Endometrial microvascular endothelial cells (primary cell): ENCODE data around the gene ARID5B. TPM values are rescaled to one million over a fixed set of nuclear protein-coding genes. Genes with fewer than 3 reads are reported as not detected.
"Not testable (repeated sequence)": the region's sequence is repeated elsewhere in the genome, so short reads cannot be mapped to it uniquely, and the experiment has no call there.

ENCODE experiments used
- in situ Hi-C: cut with HindIII; loops from 2 replicates; pipeline ENCODE4 v1.10.0; 2017; ENCODE audit warnings: low sequenced_read_pairs, low pct_unique_long_range_greater_than_20kb; ENCODE audit errors: inconsistent ontology term
- total RNA-seq: library from RNA; depleted of rRNA; stranded (reverse); fragments of >200 nt; gene quantifications from one replicate; pipeline ENCODE4 v1.2.3, GENCODE V29; 2015; ENCODE audit errors: inconsistent ontology term

The ARID5B gene
- total RNA-seq, 1 donor from 2014 or later: 3.4 TPM

DNA sequence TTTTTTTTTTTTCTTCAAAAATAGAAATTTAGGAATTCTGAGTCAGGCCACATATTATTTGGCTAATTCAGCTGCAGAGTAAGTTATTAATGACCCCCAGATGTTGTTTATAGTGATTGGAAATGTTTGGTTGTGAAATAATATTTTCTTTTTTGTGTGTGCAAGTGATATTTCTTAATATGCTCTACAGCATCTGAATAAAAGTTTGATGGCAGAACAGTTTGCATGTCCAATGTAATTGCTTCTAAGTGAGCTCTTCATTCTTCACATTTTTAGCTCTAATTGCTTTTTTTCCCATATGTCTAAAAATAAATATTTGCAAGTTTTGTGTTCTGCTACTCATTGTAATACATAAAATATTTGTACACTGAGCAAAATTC lies 116.0 kb downstream of the ARID5B start:
- in situ Hi-C loops: no loop called here

DNA sequence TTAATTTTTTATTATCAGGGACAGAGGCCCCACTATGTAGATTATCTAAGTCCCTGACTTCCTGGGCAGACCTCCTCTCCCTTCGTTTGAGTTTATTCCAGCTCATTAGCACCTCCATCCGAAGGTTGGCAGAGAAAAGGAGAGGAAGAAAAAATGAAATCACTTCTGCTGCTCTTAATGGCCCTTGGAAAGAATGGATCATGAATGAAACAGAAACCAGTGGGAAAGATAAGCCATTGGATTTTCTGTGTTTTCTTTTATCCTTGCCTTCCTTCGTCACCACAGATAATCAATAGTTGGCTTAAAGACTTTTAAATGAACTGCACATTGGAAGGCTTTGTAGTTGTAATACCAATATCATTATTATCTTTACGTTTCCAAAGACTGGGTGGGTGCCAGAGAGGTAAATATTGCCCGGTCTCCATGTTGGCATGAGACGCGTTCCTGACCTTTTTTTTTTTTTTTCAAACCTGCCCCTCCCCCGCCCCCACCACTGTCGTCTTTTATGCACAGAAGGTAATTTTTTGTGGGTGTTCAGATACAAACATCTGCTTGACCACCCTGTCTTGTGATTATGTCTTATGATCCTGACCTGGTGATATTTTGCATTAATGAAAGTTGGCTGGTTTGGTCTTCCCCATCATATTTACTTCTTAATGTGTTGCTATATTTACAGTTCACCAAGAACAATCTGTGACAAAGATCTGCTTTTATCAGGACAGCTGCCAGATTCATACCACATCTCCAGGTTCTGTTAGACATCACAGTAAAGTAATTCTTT lies 116.8 kb downstream of the ARID5B start:
- in situ Hi-C loops: no loop called here

DNA sequence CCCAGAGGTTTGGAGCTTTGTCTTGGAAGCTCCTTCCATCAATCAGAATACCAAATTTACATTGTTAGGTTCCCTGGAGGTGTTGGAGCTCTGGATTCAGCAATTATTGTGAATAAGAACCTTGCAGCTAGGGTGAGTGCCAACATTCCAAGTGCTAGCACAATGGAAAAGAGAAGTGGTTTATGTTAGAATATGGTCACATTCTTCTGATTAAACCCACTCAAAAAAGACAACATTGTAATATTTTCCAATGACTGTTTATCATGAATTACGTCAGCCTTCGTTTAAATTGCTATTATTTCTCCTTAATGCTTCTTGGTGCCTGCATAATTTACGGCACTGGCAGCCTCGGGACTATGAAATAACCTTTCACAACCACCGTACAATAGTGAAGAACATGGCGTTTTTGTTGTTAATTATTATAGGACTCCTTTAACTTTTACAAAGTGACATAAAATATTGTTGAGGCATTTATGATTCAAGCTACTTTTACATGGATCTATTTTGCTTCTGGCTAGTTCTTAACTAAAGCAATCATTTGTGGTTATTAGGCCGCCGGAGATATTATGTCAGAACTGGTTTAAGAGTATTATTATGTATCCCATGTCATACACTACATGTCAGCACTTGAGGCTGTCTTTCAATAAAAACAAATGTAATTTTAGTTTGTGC lies 117.7 kb downstream of the ARID5B start:
- in situ Hi-C loops: no loop called here

DNA sequence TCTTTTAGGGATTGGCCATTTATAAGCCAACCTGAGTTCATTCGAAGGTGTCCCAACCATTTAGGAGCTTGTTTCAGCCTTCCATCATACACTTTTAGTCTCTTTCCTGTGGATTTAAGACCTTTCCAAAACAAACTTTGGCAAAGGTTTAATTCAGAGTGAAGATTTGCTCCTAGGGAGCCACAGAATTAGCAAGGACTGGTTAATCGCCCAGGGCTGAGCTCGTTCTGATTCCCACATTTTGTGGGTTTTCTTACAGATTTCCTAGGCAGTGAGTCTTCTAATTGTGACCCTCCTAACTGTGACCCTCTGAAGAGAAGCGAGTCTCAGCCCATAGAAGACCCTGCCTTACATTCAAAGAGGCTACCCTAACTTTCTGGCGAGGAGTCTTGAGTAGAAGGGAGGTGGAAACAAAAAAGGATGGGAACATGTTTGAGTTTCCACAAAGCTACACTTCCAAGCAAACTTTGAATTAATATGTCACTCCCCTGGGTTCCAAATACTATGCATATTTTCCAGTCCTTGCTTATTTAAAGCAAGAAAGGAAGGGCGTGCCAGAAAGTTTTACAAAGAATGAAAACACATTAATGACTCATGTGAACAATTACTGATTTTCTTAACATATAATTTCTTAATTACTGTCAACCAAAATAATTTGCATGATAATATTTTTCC lies 118.3 kb downstream of the ARID5B start:
- in situ Hi-C loops: no loop called here

DNA sequence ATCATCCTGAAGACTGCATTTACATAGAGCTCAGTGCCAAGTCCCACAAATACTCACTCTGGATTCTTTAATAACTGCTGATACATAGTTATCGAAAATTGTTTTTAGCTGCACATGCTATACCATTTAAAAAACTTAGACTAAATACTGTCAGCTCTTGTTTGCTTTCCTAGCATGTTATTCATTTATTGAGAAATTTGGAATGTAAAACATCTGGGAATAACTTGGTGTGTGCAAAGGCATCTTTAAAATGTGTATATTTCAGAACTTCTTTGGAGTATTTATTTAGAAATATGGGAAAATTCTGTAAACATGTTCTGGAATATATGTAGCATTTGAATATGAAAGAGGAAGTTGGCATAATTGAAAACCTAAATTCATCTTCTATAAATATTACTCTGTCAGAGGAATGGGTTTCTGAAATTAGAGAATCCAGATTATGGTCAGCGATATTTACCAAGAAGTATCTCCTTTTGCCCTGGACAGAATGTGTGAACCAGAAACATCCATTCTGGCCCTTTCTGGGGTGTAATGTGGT lies 119.7 kb downstream of the ARID5B start:
- in situ Hi-C loops: no loop called here

DNA sequence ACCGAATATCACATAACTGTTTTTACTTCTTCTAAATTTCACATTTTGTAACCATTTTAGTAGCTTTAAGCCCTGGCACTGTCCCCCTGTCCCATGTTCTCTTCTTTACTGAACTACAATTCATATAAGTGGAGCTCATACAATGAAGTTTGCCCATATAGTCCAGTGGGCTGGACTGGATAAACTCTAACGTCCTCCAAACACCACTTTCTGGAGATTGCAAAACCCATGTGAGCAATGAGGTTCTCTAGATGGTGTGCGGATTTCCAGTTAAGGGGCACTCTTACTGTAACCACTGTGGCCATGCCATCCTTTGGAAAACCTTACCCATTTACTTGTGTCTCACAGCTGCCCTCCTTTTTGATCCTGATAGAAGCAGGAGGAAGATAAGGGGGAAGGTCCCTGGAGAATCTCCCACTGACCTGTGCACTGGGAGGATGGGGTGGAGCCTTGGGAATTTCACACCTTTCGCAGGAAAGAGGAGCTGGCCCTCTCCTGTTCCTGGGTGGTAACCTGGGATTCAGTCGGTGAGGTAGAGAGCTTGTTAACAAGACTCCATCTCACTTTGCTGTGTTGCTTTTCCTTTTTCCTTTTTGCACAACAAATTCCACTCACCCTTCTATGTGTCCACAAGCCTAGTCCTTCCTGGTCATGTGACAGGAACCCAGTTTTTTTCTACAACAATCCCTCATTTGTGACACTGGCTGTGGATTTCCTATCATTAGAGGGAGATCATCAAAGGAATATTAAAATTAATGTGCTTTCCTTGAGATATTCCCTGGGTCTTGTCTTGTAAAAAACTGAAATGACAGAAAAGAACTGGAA lies 120.7 kb downstream of the ARID5B start:
- in situ Hi-C loops: no loop called here

DNA sequence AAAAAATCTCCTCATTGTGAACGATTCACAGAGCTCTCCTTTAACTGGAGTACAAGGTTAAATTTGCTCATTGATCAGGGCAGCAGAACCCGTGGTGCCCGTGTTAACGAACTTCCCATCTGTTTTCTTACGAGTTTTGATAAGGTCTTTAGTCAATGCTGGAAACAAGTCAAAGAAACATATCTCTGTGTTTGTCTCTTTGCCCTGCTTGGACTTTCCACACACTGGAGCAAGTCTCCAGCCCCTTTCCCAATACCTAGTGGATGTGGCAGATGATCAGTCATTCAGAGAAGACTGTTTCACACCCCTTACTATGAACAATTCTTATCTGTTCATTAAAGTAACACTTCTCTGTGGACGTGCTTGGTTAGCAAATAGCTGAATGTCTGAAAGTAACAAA lies 121.3 kb downstream of the ARID5B start:
- in situ Hi-C loops: no loop called here

DNA sequence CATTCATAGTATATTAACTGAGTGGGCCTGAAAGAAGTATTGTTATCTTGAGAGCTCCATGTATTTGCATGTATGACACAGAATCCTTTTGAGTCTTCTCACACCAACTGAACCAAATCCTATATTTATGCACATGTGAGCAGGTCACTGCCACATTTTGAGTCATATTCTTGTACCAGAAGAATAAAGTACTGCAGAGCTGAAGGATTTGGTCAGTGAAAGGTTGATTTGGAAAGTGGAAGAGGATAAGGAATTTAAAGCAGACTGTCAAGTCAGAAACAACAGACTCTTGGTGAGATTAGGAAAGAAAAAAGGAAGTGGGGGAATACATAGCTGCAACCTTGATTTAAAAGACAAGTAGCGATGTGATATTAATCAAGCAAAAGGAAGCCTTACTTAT lies 121.8 kb downstream of the ARID5B start:
- in situ Hi-C loops: no loop called here

DNA sequence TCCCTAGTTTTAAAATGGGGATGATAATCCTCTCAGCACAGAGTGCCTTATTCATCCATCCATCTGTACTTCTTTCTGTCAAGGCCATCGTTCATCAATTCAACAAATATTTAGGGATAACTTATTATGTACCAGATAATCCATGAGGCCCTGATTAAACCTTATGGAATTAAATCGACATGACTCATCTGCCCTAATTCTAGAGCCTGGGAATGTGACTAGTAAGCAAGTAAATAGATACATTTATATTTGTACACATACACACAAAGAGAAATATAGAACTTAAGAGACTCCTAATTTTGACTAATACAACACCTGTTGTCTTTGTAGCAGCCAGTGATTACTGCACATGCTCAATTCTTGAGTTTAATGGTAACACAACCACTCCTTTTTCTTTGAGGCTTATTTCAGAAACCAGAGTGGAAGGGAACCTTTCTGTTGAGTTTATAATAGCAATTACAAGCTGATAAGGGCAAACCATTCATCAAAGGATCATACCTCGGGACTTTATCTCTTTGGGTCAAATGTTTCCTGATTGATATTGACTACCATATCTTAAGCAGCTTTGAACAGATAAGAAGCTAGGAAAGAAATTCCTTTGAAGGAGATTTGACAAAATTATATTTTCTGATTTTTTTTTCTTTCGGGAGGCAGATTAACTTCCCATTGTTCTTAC lies 122.7 kb downstream of the ARID5B start:
- in situ Hi-C loops: no loop called here

DNA sequence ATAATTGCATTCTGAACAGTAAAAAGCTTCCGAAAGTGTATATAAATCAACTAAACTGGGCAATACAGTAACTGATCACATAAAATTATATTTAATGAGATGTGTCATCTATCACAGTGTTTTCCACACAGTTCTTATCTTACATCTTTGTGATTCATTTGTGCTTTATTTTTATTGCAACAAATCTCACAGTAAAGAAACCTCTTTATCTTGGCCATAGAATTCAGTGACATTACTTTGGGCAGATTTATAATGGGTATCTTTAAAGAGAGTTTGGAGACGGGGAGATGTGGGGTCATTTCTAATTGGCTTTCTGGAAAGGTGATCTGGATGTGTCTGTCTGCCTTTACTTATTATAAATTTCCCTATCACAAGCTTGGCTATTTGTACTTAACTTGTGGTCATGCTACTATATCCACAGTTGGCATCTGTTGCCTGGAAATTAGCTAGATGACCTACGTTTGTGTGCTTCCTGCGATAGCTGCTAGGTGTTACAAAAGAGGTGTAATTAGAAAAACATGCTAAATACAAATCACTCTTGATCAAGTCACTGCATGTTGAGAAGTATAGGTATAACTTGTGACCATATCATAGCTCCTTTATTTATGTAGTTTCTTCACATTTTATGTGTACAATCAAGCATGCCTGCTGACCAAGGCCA lies 123.8 kb downstream of the ARID5B start:
- in situ Hi-C loops: no loop called here

DNA sequence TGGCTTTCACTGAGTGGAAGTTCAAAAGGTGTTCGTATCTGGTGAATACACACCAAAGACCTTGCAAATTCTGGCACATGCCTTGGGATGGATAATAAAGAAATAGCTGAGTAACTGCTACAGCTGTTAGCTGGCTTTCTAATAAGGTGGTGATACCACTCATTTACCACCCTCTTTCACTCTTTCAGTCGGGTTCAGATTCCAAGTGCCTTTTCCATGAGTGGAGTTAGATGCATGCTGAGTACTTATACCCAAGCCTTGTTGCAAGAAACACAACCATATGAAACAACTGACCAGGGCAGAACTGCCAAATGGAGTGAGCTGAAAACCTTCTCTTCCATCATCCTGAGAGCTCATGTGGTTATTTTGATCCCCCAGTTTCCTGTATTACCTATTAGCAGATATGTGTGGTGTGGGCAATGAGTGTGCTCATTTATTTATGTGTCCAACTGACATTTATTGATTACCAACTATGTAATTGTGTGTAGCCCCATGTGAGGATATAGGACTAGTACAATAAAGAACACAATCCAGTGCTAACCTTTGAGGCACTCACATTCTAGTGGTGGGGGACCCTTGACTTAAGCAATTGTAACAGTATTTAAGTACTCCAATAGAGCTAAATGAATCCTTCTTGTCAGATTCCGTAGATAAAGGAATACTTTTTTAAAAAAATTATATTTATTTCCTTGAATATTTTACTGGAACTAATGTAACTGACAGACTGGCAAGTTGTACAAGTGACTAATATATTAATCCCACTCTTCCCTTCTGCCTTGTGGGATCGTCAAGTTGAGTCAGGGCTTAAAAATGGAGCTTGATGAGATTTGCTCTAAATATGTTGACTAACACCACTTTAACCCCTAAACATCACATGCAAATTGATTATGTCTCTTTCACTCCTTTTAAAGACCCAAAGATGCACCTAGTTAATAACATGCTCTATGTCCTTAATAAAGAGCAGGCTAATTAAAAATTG lies 124.7 kb downstream of the ARID5B start:
- in situ Hi-C loops: no loop called here

DNA sequence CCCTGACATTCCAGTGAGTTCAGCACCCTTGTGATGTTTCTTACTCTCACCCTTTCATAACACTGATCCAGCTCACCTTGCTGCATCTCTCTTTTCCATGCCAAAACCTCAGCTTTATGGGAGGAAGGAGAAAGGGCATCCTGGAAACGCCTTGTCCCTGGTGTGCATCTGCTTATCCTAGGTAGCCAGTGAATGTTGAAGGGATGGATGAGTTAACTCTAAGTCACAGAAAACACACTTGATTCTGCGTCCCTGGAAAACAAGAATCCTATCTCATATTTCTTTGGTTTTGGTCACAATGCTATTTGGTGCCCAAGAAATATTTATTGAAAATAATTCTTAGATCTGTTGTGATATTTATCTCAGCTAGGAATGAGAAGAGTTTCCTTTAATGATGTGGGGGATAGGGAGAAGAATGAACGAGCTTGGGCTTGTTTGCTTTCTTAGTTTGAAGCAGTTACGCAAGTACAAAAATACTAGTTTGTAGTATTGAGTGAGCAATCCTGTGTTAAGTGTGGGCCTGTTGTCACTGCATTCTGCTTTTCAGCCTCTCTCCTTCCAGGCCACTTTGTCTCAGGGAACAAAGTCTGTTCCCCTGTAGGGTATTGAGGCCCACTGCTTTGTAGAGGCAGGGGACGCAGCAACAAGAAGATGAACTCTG lies 126.5 kb downstream of the ARID5B start:
- in situ Hi-C loops: no loop called here

DNA sequence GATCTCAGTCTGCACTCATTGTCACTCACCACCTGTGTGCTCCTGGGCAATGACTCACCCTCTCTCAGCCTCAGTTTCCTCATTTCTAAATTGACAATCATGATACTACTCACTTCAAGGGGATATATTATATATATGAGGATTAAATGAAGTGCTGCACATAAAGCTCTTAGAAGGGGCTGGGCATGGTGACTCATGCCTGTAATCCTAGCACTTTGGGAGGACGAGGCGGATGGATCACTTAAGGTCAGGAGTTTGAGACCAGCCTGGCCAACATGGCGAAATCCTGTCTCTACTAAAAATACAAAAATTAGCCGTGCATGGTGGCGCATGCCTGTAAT lies 127.0 kb downstream of the ARID5B start:
- in situ Hi-C loops: not testable (repeated sequence)

DNA sequence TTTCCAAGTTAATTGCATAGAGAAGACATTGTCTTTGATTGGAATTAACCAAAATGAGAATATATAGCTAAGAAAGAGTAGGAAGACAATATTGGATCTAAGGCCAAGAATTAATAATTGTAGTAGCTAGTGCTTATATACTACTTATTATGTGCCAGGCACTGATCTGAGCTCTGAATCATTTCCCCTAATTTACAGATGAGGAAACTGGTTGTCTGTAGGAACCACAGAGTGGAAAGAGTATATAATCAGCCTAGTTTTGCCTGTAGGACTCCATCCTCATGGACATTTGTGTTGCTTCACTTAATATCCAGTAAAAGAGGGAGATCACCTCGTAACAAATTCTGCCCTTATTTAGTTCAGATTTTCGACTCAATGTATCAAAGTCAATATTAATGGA lies 127.9 kb downstream of the ARID5B start:
- in situ Hi-C loops: no loop called here

DNA sequence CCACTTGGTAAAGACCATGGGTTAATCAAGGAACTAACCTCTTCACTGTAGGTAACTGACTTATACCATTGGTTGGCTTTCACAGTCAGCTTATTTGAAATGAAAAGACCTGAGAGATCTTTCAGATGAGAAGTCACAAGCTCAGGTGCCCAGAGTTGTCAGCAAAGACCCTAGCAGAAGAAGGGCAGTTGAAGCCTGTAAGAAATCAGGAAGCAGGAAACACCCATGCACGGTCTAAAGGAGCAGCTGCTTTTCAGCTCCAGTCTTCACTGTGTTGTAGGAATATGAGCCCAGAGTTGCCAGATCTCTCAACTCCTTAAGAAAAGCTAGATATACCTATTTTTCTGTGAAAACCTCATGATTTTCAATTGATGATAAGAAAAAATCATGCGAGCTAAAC lies 130.0 kb downstream of the ARID5B start:
- in situ Hi-C loops: no loop called here

DNA sequence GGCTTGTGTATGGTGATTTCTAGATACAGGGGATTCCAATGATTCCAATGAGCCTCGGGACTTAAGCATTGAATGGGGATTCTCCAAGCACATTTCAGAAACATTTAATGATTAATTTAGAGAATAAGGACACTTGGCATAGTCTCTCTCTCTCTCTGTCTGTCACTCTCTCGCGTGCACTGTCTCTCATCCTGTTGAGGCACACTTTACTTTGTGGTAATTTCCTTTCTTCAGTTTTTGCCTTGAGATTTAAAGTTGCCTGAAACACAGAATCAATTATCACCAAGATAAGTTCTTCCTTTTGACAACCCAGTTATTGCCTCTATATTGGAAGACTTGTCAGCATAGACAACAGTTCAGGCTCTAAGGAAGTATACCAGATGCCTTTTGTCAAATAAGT lies 131.6 kb downstream of the ARID5B start:
- in situ Hi-C loops: no loop called here
